ENCODE results near the gene UGT1A9. TPM values are rescaled to one million over a fixed set of nuclear protein-coding genes. Genes with fewer than 3 reads are reported as not detected.

Gene UGT1A9
- total RNA-seq, 2 experiments from 2014 or later, result not detected

DNA sequence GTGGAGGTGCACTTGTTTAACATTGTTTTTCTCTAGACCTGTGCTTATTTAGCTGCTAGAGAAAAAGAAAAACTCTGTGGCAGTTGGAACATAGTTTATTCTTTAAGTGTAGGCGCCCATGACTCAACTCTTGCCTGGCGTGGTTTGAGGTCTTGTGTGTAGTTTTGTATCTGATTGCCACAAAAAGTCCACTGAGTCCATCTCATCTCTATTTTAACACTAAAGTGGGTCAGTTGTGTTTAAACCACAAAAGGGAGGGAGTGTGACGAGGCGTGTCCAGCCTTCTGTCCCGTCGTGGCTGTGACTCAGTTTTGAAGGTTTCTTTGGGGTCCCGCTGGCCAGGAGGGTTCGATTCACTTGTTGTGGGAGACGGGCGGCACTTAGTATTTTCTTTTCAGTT is 15.3 kb upstream of the UGT1A9 start:
- peaks cover 22% of the 10 kb centered on the region for H3K27me3 Mint-ChIP-seq
- no peak for DNase-seq
- H3K4me3 Mint-ChIP-seq, result no peak overlapping the region
- H3K9me3 Mint-ChIP-seq, result no peaks in the 10 kb centered on the region
- ChIA-PET POLR2A (no interaction called here), CTCF (no interaction called here)
- H3K4me1 Mint-ChIP-seq (ENCODE audit: low read depth), result no peaks in the 10 kb centered on the region
- H3K27ac Mint-ChIP-seq, result no peak overlapping the region
- no peaks in the 10 kb centered on the region for H3K36me3 Mint-ChIP-seq
- intact Hi-C loops (cut with micrococcal nuclease), result no loop called here

DNA sequence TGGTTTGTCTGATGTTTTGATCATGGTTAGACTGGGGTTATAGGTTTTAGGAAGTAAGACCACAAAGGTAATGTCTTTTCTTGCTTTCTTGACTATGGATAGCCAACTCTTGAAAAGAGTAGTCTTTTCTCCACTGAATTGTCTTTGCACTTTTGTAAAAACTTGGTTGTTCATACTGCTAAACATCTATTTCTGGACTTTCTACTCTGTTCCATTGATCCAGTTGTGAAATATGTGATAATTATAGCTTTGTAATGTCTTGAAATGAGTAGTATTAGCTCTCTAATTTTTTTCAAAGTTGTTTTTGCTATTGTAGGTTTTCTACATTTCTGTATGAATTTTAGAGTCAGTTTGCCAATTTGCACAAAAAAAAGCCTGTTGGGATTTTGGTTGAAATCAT is 13.1 kb upstream of the UGT1A9 start:
- H3K4me1 Mint-ChIP-seq (ENCODE audit: low read depth), result no peaks in the 10 kb centered on the region
- H3K27ac Mint-ChIP-seq, result no peak overlapping the region
- CTCF ChIA-PET, result no interaction called here
- DNase-seq, result no peak
- POLR2A ChIA-PET, result no interaction called here
- peaks cover 23% of the 10 kb centered on the region for H3K27me3 Mint-ChIP-seq
- no peaks in the 10 kb centered on the region for H3K9me3 Mint-ChIP-seq
- no peak overlapping the region for H3K4me3 Mint-ChIP-seq
- intact Hi-C loops (cut with micrococcal nuclease), result no loop called here
- H3K36me3 Mint-ChIP-seq, result no peaks in the 10 kb centered on the region

DNA sequence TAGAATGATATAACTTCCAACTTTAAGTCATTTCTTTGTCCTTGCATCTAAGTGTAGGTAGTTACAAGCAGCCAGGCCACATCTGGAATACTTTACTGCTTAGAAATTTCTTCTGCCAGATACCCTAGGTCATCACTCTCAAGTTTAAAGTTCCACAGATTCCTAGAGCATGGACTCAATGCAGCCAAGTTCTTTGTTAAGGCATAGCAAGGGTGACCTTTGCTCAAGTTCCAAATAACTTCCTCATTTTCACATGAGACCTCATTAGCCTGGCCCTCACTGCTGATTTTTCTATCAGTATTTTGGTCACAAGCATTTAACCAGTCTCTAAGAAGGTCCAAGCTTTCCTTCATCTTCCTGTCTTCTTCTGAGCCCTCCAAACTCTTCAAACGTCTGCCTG is 7.8 kb upstream of the UGT1A9 start:
- POLR2A ChIA-PET, result no interaction called here
- Mint-ChIP-seq H3K4me1 (ENCODE audit: low read depth) (no peaks in the 10 kb centered on the region), H3K27me3 (peaks cover 35% of the 10 kb centered on the region), H3K4me3 (no peak overlapping the region), H3K9me3 (no peaks in the 10 kb centered on the region), H3K27ac (no peak overlapping the region), H3K36me3 (no peaks in the 10 kb centered on the region)
- no peak for DNase-seq
- intact Hi-C loops (cut with micrococcal nuclease), result no loop called here
- CTCF ChIA-PET, result no interaction called here

DNA sequence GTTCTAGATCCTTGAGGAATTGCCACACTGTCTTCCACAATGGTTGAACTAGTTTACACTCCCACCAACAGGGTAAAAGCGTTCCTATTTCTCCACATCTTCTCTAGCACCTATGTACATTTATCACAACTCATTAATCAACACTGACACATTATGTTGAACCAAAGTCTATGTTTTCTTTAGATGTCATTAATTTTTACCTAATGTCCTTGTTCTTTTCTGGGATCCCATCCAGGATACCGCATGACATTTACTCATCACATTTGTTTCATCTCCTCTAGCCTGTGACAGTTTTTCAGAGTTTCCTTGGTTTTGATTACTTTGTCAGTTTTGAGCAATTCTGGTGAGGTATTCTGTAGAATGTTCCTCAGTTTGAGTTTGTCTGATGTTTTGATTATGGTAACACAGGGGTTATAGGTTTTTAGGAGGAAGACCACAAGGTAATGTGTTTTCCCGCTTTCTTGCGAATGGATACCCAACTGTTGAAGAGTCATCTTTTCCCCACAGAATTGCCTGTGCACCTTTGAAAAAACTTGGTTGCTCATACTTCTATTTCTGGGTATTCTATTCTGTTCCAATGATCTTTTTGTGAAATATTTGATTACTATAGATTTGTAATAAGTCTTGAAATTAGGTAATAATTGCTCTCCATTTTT is 3.0 kb upstream of the UGT1A9 start:
- no peak for DNase-seq
- Mint-ChIP-seq H3K36me3 (no peaks in the 10 kb centered on the region), H3K27me3 (peaks cover 35% of the 10 kb centered on the region), H3K4me1 (ENCODE audit: low read depth) (no peaks in the 10 kb centered on the region), H3K27ac (no peak overlapping the region), H3K9me3 (no peaks in the 10 kb centered on the region), H3K4me3 (no peak overlapping the region)
- POLR2A ChIA-PET, result no interaction called here
- intact Hi-C loops (cut with micrococcal nuclease), result no loop called here
- CTCF ChIA-PET, result no interaction called here

DNA sequence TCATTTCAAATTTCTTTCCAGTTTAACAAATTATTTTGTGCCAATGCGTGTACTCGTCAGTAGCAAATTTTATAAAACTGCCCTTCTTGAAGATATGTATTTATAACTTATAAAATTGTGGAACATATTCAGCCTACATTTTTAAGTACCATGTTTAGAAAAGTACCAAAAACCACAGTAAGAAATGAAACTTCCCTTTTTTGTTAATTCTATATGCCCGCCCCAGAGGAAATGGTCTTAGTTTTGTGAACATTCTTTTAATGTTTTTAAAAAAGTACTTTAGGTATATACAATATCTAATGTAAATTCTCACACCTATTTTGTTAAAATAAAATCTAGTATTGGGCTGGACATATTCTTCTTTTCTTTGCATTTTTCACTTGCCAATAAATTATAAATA is 1.2 kb downstream of the UGT1A9 start:
- H3K9me3 Mint-ChIP-seq, result no peaks in the 10 kb centered on the region

DNA sequence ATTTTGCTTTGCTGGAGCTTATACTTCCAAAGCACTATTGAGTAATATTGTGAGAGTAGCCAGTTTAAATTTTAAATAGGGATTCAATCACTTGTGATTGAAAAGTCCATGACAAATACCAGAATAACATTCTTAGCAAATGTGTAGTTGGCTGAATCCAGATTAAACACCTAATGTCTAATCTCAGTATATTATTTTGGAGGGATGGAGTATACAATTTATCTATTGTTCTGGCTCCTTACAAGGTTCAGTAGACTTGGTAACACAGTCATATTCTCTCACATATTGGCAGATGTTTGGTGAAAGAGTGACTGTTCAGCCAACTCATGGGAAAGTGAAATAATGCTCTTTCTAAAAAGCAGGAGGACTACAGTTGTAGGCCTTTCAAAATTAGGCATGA is 2.2 kb downstream of the UGT1A9 start:
- Mint-ChIP-seq H3K27me3 (peaks cover 25% of the 10 kb centered on the region), H3K27ac (no peak overlapping the region), H3K36me3 (no peaks in the 10 kb centered on the region), H3K4me1 (ENCODE audit: low read depth) (no peaks in the 10 kb centered on the region), H3K4me3 (no peak overlapping the region), H3K9me3 (no peaks in the 10 kb centered on the region)
- ChIA-PET POLR2A (no interaction called here), CTCF (no interaction called here)
- DNase-seq, result no peak
- intact Hi-C loops (cut with micrococcal nuclease), result no loop called here

More for the DNA sequence above, 1.2 kb downstream of the UGT1A9 start:
- intact Hi-C loops (cut with micrococcal nuclease), result no loop called here
- Mint-ChIP-seq H3K27ac (no peak overlapping the region), H3K27me3 (peaks cover 29% of the 10 kb centered on the region), H3K4me1 (ENCODE audit: low read depth) (no peaks in the 10 kb centered on the region), H3K36me3 (no peaks in the 10 kb centered on the region), H3K4me3 (no peak overlapping the region)
- CTCF ChIA-PET, result no interaction called here
- POLR2A ChIA-PET, result no interaction called here
- DNase-seq, result no peak

DNA sequence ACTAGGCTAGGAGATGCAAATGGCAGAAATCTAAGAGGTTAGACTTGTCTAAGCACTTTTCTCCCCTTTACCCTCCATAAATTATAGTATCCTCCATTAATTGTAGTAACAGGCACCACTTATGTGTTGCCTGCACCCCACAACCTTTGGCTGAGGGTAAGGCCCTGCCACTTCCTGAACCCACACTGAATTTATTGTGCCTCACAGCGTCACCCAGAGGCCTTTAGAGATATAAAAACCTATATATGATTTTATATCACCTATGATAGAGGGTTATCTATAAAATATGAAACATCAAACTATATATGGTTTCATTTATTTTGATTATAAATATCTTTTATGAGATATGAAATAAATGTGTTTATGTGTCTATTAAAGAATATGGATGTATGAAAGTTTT is 2.6 kb downstream of the UGT1A9 start:
- CTCF ChIA-PET, result no interaction called here
- POLR2A ChIA-PET, result no interaction called here
- no peak overlapping the region for H3K4me3 Mint-ChIP-seq
- H3K36me3 Mint-ChIP-seq, result no peaks in the 10 kb centered on the region
- no peaks in the 10 kb centered on the region for H3K4me1 Mint-ChIP-seq (ENCODE audit: low read depth)
- H3K27me3 Mint-ChIP-seq, result peaks cover 25% of the 10 kb centered on the region
- no peak for DNase-seq
- intact Hi-C loops (cut with micrococcal nuclease), result no loop called here
- no peak overlapping the region for H3K27ac Mint-ChIP-seq
- H3K9me3 Mint-ChIP-seq, result no peaks in the 10 kb centered on the region

DNA sequence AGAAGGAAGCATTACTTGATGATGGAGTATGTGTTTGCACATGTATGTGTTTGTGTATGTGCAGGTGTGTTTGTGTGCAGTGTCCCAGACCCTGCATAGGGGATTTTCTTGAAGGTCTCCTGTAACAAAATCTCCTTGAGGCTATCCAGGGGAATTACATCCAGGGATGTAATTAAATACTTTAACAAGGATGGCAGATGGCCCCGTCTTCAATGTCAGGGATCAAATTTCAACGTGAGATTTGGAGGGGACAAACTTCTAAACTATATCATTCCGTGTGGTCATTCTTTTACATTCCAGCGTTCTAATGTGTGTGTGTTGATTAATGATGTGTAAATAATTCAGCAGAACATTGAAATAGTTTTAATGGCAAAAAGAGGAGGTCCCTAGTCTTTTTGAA is 3.3 kb downstream of the UGT1A9 start:
- intact Hi-C loops (cut with micrococcal nuclease), result no loop called here
- DNase-seq, result no peak
- Mint-ChIP-seq H3K36me3 (no peaks in the 10 kb centered on the region), H3K27ac (no peak overlapping the region), H3K9me3 (no peaks in the 10 kb centered on the region), H3K4me1 (ENCODE audit: low read depth) (no peaks in the 10 kb centered on the region), H3K27me3 (peaks cover 23% of the 10 kb centered on the region), H3K4me3 (no peak overlapping the region)
- POLR2A ChIA-PET, result no interaction called here
- CTCF ChIA-PET, result no interaction called here

DNA sequence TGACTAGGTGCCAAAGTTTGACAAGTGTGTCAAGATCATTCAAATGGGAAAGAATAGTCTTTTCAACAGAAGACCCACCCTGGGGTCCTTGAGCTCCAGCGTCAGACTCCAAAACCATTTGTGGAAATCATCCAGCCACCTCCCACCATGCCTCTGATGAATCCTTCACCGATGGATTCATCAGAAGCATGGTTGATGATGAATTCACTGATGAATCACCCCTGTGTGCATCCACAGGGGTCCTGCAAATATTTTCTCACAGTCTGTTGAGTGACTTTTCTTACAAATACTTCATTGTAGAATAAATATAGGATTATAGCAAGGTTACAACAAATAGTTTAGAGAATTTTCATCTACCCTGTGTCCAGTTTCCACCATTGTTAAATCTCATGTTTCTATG is 4.3 kb downstream of the UGT1A9 start:
- Mint-ChIP-seq H3K4me1 (ENCODE audit: low read depth) (no peaks in the 10 kb centered on the region), H3K27ac (no peak overlapping the region), H3K36me3 (no peaks in the 10 kb centered on the region), H3K4me3 (no peak overlapping the region), H3K9me3 (no peaks in the 10 kb centered on the region), H3K27me3 (peaks cover 14% of the 10 kb centered on the region)
- intact Hi-C loops (cut with micrococcal nuclease), result no loop called here
- DNase-seq, result no peak
- ChIA-PET CTCF (no interaction called here), POLR2A (no interaction called here)

DNA sequence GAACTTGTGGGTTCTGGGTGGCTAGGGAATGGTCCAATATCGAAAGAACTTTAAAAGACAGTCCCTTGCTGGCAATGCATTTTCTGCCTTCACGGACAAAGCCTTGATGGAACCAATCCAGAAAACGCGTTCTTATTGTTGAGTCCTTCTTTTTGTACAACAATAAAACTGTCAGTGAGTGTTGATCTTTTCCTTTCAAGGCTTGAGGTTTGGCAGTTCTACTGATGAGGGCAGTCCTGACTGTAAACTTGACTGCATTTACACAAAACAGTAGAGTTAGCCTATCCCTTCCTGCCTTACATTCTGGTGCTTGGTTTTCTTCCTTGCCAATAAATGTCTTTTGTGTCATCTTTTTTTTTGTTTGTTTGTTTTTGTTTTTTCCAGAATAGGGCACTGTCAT is 7.5 kb downstream of the UGT1A9 start:
- Mint-ChIP-seq H3K27ac (no peak overlapping the region), H3K4me3 (no peak overlapping the region), H3K4me1 (ENCODE audit: low read depth) (no peaks in the 10 kb centered on the region), H3K9me3 (no peaks in the 10 kb centered on the region), H3K27me3 (peaks cover 5% of the 10 kb centered on the region), H3K36me3 (no peaks in the 10 kb centered on the region)
- ChIA-PET CTCF (no interaction called here), POLR2A (no interaction called here)
- intact Hi-C loops (cut with micrococcal nuclease), result no loop called here
- no peak for DNase-seq

DNA sequence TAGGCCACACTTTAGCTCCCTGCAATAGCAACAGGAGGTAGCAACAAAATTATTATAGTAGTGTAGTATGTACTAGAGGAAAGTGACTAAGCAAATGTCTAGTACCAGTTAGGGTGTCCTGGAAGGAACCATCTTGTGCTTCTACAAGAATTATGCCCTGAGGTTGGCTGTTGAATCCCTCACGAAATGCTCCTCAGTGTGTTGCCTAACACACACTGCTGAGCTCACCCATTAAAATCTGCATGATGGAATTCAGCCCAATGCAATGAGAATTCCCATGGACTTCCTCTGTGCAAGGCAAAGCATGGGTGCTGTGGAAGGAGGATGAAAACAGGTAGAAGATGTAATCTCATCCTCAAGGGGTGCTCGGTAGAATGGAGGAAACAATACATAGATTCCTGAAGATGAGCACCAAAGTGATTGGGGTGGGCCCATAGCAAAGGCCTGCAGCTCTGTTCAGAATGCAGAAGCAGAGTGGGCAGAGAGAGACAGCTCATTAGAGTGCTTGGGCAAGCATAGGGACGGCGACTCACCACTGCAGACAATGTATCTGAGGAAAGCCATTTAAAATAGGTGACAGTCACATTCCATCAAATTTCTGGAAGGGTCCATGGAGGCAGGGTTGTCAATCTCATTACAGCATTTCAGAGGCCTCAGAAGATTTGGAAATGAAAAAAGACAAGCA is 8.8 kb downstream of the UGT1A9 start:
- no peak overlapping the region for H3K27ac Mint-ChIP-seq
- CTCF ChIA-PET, result interaction anchor here (0.8 kb wide), 1 partner anchor 9 kb away, joined by 3 read pairs; the partner anchor contains the start of gene UGT1A9
- H3K4me3 Mint-ChIP-seq, result no peak overlapping the region
- H3K9me3 Mint-ChIP-seq, result no peaks in the 10 kb centered on the region
- intact Hi-C loops (cut with micrococcal nuclease), result no loop called here
- POLR2A ChIA-PET, result no interaction called here
- peaks cover 5% of the 10 kb centered on the region for H3K27me3 Mint-ChIP-seq
- H3K36me3 Mint-ChIP-seq, result no peaks in the 10 kb centered on the region
- no peak for DNase-seq
- H3K4me1 Mint-ChIP-seq (ENCODE audit: low read depth), result no peaks in the 10 kb centered on the region

DNA sequence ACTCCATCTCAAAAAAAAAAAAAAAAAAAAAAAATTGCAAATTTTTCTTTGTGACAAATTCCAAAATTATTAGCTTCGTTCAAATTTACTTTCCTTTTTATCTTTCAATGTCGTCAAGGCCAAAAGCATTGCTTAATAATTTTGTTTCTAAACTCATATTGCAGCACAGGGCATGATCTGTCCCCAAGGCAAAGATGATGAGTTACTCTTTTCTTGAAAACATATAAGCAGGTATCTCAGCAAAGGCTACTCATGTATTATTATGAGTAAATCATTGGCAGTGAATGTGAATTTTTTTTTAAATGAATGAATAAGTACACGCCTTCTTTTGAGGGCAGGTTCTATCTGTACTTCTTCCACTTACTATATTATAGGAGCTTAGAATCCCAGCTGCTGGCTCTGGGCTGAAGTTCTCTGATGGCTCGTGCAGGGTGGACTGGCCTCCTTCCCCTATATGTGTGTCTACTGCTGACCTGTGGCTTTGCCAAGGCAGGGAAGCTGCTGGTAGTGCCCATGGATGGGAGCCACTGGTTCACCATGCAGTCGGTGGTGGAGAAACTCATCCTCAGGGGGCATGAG is 9.9 kb downstream of the UGT1A9 start, which contains the start of gene UGT1A7:
Gene UGT1A7, plus strand, starts transcription at position 381 of the 579 bp plus-strand sequence. Its CDS starts 37 bp downstream, at position 418.
- no peak within 1 kb of the TSS for H3K27ac Mint-ChIP-seq
- no peaks in the 10 kb centered on the region for H3K36me3 Mint-ChIP-seq
- POLR2A ChIA-PET, result no interaction called here
- intact Hi-C loops (cut with micrococcal nuclease), result no loop called here
- H3K4me3 Mint-ChIP-seq, result no peak within 1 kb of the TSS
- CTCF ChIA-PET, result interaction anchor here (0.8 kb wide), 1 partner anchor 10 kb away, joined by 3 read pairs; the partner anchor contains the start of gene UGT1A9
- H3K4me1 Mint-ChIP-seq (ENCODE audit: low read depth), result no peaks in the 10 kb centered on the region
- no peaks in the 10 kb centered on the region for H3K9me3 Mint-ChIP-seq
- no peak for DNase-seq
- peaks cover 5% of the 10 kb centered on the region for H3K27me3 Mint-ChIP-seq

DNA sequence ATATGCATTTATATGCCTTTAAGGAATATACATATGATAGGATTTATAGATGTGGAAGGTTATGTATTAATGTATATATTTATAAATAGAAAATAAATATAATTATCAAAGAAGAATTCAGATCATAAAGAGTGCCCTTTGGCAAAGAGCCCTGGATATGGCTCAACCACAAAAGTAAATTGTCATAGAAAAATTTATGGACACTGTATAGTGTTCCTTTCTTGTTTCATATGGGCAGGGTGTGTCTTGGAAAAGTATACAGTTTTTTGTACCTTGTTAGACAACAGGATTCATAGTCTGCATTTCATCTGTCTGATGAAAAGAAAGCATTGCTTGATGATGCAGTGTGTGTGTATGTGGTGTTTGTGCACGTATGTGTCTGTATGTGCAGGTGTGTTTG is 12.9 kb downstream of the UGT1A9 start:
- CTCF ChIA-PET, result no interaction called here
- Mint-ChIP-seq H3K4me1 (ENCODE audit: low read depth) (no peaks in the 10 kb centered on the region), H3K9me3 (no peaks in the 10 kb centered on the region), H3K27me3 (peaks cover 2% of the 10 kb centered on the region), H3K4me3 (no peak overlapping the region), H3K36me3 (no peaks in the 10 kb centered on the region), H3K27ac (no peak overlapping the region)
- POLR2A ChIA-PET, result no interaction called here
- intact Hi-C loops (cut with micrococcal nuclease), result no loop called here
- no peak for DNase-seq

Data from activated CD4-positive, alpha-beta memory T cell treated with anti-CD3 and anti-CD28 coated beads for 36 hours (primary cell).